GM23248 (cell line): Measurements from ENCODE around the gene CPOX.

Source experiments
- EZH2 ChIP-seq: fragments of 200-600 bp; sonication (generic); IDR thresholded peaks from 2 replicates; pipeline ENCODE4 v1.6.1; 2018; ENCODE audit warnings: antibody characterized with exemption, mild to moderate bottlenecking; ENCODE audit not compliant: insufficient read depth, poor library complexity, severe bottlenecking
- EZH2phosphoT487 ChIP-seq: fragments of 200-600 bp; sonication (generic); IDR thresholded peaks from 2 replicates; pipeline ENCODE4 v1.6.1; 2018; ENCODE audit warnings: antibody characterized with exemption, moderate library complexity, mild to moderate bottlenecking, low read depth; ENCODE audit not compliant: insufficient read depth

DNA sequence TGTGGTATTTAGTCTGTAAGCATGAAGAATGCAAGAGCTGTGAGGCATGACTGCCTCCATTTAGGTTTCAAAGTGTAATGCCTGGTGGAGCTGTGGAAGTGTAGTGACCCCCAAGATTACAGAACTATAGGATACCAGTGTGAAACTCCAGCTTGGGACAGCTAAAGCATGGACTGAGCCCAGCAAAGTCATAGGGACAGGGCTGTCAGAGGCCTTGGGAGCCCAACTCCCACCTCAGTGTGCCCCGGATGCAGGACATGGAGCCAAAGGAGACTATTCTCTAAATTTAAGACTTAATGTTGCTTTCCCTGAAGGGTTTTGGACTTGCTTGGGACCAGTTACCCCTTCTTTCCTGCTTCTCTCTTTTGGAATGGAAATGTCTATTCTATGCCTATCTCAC, 50.8 kb downstream of the CPOX start:
- TF ChIP-seq EZH2phosphoT487 (no peak), EZH2 (no peak)
